GM18873 (cell line): ENCODE results near the gene CACNA1B.

Source experiments
- ATAC-seq: cut with Tn5 transposase; IDR thresholded peaks from one replicate; pipeline ENCODE4 v1.9.1; 2021; ENCODE audit warnings: mild to moderate bottlenecking, moderate library complexity, moderate number of reproducible peaks; ENCODE audit not compliant: unreplicated experiment, low FRiP score

CACNA1B gene

DNA sequence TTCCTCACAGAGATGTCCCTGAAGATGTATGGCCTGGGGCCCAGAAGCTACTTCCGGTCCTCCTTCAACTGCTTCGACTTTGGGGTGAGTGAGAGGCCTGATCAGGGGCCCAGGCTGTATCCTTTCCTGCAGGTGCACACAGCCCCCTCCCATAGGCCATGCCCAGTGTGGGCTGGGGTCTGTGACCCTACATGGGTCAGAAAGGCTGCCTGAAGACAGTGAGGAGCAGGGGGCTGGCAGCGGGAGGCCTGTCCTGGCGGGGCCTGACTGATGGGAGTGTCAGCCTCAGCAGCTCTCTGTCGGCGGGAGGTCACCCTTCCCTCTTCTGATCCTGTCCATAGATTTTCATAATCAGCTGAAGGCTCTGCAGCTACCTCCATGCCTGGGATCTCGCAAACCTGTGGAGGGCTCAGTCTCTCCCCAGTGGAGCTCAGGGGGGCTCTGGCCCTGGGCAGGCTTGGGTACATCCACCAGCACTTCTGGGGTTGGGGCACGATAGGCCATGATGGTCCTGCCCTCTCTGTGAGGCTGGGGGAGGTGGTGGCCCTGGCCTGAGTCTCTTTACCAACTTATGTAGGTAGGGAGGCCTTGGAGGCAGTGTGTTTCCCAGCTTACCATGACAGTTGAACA lies 98.5 kb downstream of the CACNA1B start:
- no peak for ATAC-seq

DNA sequence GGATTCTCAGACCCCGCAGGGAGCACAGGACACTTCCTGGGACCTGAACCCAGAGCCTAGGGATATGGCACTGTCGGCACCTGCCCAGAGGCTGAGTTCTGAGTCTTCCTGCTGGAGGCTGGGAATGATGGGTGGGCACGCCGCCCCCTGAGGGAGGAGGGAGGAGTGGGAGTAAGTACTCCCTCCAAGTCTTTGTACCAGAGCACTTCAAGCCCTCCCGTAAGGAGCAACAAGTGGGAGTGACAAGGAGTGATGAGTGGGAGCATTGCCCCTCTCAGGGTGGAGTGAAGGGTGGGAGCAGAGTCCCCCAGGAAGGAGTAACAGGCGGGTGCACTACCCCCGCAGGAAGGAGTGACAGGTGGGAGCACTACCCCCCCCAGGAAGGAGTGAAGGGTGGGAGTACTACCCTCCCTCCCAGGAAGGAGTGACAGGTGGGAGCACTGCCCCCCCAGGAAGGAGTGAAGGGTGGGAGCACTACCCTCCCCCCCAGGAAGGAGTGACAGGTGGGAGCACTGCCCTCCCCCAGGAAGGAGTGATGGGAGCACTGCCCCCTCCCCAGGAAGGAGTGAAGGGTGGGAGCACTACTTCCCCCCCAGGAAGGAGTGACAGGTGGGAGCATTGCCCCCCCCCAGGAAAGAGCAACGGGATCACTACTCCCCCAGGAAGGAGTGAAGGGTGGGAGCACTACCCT lies 100.1 kb downstream of the CACNA1B start:
- no peak for ATAC-seq

DNA sequence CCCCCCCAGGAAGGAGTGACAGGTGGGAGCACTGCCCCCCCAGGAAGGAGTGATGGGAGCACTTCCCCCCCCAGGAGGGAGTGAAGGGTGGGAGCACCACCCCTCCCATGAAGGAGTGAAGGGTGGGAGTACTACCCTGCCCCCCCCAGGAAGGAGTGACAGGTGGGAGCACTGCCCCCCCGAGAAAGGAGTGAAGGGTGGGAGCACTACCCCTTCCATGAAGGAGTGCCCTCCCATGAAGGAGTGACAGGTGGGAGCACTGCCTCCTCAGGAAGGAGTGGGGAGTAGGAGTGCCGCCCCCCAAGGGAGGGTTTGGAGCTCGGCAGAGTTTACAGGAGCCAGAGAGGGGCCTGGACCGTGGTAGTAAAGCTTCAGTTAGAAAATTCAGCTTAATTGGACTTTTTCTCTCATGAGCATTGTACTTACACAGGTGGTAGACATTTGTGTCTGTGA lies 100.7 kb downstream of the CACNA1B start:
- no peak for ATAC-seq

DNA sequence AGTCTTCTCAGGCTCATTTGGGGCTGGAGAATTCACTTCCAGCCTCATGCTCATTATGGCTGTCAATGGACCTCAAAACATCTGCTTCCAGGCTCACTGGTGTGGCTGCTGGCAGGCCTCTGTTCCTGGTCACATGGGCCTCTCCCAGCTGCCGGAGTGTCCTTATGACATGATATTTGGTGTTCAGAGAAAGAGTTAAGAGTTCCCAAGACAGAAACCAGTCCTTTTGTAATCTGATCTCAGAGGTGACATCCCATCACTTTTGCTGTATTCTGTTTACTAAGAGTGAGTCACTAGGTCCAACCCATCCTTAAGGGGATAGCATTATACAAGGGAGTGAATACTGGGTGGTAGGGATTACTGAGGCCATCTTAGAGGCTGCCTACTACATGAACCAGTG lies 104.6 kb downstream of the CACNA1B start:
- ATAC-seq = no peak

DNA sequence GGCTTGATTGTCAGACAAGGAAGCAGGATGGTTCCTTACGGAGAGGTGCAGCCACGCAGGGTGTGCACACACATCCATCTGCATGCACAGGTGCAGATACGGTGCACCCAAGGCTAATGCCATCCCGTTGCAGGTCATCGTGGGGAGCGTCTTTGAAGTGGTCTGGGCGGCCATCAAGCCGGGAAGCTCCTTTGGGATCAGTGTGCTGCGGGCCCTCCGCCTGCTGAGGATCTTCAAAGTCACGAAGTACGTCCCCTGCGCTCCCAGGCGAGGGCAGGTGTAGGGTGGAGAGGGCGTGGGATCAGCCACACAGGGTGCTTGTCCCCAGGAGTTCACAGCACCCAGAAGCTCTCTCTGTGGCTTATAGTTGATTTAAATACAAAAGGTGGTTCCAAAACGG lies 106.4 kb downstream of the CACNA1B start:
- ATAC-seq = no peak

DNA sequence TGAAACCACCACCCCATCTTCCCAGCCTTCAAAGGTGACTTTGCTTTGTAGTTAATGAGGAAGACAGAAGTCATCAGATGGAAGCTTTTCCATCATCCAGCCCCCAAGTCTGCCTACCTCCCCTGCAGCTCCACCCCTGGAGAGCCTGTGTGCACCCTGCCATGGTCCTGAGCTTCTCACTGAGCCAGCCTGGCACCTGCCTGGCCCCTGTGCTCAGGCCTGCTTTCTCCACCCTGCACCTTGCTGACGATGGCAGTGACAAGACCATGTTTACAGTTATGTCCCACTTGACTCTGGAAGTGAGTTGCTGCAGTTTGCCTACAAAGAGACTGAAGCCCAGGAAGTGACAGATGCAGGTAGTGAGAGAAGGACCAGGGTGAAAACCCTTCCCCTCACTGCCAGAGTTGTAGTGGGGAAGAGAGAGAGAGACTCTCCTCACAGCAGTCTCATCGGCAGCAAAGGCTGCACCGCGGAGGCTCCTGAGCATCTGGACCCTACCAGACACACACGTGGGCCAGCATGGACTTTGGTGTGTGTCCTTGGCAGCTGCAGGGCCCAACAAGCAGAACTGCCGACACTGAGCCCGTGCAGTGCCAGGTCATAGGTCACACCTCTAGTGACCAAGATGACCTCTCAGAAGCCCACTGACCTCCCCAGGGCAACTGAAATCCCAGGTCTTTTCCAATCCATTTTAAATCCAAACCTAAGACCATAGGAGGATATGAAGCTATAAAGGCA lies 107.1 kb downstream of the CACNA1B start:
- no peak for ATAC-seq

DNA sequence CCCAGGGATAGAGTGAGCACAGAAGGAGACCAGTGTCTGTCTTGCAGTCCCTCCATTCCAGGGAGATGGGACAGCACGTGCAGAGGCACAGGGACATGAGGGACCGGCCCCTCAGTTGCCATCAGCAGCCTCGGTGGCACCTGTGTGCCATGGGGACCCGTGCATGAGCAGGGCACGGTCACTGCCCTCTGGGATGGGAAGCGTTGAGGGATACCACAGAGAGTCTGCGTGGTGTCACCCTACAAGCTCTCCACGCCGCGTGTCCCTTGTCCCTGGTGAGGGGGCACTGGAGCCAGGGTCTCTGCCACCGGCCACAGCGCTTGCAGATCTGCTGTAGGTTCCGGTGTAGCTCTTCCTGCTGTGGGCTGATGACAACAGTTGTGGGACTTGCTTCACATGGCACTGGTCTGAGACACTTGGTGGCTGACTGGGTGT lies 108.1 kb downstream of the CACNA1B start:
- no peak for ATAC-seq

DNA sequence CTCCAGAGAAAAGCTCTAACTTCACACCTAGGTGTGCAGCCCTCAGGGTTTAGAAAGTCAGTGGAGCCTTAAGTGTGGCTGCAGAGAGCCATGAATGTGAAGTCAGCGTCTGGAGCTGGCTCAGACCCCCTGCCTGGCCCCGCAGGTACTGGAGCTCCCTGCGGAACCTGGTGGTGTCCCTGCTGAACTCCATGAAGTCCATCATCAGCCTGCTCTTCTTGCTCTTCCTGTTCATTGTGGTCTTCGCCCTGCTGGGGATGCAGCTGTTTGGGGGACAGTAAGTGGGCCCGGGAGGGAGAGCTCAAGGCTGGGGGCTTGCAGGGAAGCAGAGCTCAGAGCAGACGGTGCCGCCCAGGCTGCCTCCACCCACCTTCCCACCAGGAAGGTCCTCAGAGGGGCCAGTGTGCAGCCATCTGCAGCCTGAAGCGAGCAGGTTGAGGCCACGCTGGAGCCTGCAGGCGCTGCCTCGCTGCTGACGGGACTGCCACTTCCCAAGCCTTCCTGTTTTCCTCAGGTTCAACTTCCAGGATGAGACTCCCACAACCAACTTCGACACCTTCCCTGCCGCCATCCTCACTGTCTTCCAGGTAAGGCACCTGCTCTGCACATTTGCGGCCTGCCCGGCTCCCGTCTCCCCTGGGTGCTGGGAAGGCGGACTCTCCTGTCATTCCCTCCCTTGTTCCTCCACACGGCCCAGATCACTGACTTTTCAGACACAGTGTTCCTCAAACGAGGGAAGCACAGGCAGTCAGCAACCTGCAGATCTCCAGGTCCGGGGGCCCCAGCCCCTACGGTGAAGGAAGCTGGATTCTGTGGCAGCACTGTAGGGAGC lies 108.9 kb downstream of the CACNA1B start:
- no peak for ATAC-seq

DNA sequence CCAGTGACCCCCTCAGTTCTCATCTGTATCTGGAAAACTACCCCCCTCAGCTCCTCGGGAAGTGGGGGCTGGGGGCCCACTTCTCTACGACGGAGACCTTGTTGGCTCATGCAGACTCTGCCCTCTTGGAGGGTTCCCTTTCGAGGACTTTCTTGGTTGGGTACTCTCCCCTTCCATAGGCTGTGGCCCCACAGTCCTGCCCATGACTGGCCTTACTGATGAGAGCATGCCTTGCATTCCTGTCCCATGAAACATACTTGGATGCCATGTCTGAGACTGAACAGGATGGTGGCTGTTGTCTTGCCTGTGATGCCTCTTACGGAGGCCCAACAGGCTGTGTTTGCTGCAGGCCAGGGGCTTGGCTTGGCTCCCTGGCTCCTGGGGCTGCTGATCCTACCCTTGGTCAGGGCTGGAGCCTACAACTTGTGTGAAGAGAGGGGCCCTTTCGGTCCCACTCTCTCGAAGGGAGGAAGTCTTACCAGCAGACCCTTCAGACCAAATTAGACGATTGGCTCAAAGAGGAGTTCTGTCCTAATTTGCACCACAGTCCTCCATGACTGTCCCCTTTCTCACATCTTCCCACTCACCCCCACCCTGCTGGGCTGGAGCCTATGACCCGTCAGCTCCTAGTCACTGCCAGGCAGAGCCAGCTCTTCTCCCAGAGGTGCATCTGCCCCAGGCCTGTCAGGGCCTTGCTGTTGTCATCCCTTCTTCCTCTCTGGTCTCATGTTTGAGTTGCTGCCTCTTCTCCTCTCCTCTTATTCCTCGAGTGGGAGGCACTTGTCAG lies 109.9 kb downstream of the CACNA1B start:
- no peak for ATAC-seq

DNA sequence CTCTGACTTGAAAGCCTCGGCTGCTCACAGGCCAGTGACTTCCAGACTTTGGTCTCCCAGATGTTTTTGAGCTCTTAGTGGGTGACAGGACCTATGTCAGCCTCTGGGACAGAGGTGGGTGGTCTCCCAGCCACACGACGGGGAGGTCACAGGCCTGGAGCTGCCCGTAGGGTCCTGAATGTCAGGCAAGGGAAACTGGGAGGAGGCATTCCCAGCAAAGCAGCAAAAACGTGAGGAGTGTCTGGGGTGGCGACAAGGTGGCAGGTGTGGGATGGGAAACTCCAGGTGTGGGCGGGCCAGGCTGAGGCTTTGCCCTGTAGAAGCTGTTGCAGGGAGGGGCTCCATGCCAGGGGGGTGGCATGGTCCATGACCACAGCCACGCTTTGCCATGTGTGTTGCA lies 110.5 kb downstream of the CACNA1B start:
- ATAC-seq = no peak

DNA sequence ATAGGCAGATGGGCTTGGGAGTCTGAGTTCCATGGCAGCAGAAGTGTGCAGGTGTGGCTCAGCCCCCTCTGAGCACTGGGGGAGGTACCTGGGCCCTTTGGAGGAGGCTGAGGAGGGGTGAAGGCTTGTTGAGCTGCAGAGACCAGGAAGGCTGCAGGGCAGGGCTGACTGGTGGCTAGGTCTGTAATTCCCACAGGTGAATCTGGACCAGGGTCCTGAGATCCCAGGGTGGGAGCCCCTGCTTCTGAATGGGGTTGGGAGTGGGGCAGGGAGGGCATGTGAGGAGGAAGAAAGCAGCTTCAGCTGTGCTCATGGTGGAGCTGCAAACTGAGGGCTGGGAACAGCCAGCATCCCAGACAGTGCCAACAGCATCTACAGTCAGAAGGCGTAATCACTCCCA lies 111.1 kb downstream of the CACNA1B start:
- ATAC-seq = no peak

DNA sequence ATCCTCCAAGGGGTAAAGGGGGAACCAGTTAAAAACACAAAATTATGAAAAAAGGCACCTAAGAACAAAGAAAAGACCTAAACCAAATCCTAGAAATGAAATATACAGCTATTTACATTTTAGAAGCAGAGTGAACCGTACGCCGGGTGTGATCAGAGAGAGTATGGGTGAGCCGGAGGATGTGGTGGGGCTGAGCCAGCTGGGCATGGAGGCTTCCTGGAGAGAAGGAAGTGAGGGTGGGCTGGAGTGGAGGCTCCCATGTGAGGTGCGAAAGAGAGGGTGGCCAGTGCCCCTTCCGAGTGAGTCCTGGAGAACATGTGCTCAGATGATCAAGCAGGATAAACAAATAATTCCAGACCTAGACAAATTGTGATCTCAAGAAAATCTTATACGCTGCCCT lies 111.6 kb downstream of the CACNA1B start:
- ATAC-seq = no peak

DNA sequence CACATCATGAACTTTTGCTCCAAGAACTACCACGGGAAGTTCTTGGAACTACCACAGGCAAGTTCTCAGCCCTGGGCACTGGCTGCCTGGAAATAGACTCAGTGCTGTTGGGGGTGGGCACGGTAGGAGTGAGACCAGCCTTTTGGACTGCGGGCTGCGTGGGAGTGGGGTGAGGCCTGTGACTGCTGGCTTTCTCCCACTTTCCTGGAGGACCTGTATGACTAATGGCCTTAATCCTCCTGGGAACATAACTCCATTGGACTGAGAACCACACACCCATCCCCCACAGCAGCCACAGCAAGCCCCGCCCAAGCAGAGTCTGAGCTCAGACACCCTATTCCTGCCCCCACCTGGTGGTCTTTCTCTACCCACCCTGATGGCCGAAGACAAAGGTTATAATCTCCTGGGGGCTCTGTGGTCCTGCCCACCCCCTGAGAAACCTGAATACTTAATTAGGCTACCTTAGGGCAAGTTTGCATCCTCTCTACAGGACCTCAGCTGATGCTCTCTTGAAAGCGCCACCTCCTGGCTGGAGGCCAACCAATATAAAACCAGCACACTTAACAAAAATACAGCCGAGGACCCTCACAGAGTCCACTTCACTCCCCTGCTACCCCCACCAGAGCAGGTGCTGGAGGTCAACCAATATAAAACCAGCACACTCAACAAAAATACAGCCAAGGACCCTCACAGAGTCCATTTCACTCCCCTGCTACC lies 112.6 kb downstream of the CACNA1B start:
- ATAC-seq = no peak

DNA sequence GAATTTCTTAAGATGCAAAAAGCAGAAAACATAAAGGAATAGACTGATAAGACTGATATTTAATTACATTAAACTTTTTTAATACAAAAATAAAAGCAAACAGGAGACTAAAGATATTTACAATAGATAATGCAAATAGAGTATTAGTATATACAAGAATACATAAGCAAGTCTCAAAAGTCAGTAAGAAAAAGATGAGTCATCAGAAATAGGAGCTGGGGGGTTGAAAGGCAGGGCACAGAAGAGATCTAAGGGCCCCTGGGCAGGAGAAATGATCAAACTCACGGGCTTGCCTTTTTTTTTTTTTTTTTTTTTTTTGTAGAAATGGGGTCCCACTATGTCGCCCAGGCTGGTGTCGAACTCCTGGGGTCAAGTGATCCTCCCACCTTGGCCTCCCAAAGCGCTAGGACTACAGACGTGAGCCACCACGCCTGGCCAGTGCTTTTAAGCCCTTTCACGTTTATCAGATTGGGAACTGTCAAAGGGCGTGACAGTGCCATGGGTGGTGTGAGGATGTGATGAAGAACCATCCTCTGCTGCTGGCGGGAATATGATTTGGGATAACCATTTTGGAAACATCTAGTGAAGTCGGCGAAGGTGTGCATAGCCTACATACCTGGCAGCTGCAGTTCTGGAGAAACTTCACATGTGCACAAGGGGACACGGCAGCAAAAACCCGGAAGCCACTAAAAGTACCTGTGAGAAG lies 126.1 kb downstream of the CACNA1B start:
- ATAC-seq = no peak

DNA sequence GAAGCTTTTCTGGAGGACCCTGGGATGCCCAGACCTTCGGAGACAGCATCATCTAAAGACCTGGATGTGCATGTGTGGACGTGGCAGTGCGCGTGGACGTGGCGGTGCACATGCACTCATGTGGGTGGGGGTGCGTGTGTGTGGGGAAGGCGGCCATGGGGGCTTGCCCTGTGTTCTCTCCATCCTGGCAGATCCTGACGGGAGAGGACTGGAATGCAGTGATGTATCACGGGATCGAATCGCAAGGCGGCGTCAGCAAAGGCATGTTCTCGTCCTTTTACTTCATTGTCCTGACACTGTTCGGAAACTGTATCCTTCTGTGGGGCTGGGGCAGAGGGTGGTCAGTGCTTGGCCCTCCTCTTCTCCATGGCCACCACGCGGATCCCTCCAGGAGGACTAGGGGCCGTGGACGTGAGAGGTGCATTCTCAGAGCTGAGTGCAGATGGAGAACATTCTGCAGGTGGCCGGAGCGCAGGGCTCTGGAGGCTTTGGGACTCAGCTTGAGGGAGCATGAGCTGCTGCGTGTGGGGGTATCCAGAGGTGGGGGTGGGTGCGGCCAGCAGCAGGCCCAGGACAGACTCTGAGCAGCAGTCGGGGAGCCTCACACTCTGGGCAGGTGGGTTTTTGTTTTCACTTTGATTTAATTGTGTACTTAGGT lies 129.1 kb downstream of the CACNA1B start:
- ATAC-seq = no peak

DNA sequence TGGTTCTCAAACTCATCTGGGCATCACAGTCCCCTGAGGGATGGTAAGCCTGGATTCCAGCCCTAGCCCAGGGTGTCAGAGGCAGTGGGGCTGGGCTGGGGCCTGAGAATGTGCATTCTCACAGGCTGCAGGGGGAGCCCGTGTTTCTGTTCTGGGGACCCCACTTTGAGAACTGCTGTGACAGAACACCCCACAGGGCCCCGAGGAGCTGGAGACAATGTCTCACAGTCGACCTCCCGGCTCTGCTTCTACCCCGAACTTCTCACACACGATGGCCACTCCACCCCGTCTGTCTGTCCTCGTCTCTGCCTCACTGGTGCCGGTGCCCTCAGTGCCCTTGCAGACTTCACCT lies 130.0 kb downstream of the CACNA1B start:
- ATAC-seq = no peak

DNA sequence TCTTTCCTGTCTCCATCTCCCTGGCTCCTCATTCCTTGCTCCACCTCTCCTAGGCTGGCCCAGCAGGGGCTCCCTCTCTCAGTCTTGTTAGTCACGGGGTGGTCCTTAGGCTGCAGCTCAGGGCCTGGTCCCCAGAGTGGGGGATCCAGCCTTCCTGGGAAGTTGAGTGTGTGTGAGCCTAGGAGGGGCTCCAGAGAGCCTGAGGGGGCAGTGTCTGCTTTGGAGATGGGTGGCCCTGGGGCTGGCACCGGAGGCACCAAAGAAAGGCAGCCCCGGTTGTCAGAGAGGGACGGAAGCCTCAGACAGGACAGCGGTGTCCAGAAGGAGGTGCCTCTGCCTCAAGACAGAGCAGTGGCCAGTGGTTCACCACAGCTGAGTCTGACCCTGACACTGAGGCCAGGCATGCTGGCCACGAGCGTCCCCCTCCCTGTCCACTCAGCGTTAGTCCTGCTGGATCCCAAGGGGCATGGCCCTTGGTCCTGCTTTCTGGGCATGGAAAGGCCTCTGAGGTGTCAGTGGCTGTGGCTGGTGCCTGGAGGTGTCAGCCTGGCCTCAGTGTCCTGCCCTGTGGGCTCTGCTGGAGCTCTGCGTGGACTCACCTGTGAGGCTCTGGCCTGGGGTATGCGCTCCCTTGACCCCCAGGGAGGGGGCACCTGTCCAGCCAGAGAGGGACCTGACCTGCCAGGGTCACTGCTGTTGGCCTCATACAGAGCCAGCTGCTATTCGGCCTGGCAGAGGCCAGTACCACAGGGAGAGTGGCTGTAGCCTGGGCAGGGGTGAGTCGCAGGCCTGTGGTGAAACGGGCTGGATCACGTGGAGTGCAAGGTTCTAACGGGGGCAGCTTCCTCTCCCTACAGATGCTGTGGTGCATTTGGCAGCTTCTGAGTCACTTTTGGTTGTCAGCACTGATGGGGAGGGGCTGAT lies 130.6 kb downstream of the CACNA1B start:
- ATAC-seq = no peak
